ENCODE measurements around the gene PRKN.

GRCh38 chr6:162140251-162140852 is 587.2 kb downstream of the PRKN start:
- TF ChIP-seq CTCF (tag by site-specific recombination; IDR thresholded peaks at IDR 0.05) = no peak
- TF ChIP-seq ZBTB7A (tag by site-specific recombination; IDR thresholded peaks at IDR 0.05; ENCODE audit: low read depth) = no peak
- TF ChIP-seq ZNF830 (tag by site-specific recombination; IDR thresholded peaks at IDR 0.05; ENCODE audit: low read depth) = no peak
- no peak for TF ChIP-seq ZSCAN23 (tag by site-specific recombination; IDR thresholded peaks at IDR 0.05)
- no peak for TF ChIP-seq PRDM10 (tag by site-specific recombination; IDR thresholded peaks at IDR 0.05)
- no peak for TF ChIP-seq ZFP69B (tag by site-specific recombination; IDR thresholded peaks at IDR 0.05)
- TF ChIP-seq TSHZ1 (tag by site-specific recombination; IDR thresholded peaks at IDR 0.05; ENCODE audit: borderline replicate concordance) = no peak
- no peak for TF ChIP-seq ZBTB8A (tag by site-specific recombination; IDR thresholded peaks at IDR 0.05)
